Activated T-helper 1 cell treated with anti-CD3 and anti-CD28 coated beads, Interleukin-12 subunit alpha, Interleukin-12 subunit beta, Interleukin-2, Interleukin-4 antibody, amounts not matched to agents 30 ng/mL and 10 ng/mL and 1 ng/mL, durations not matched to agents 14 hours and 24 hours and 36 hours (primary cell): ENCODE results near the gene UQCRHL. TPM values are rescaled to one million over a fixed set of nuclear protein-coding genes. Genes with fewer than 3 reads are reported as not detected.
"Not testable (repeated sequence)": the region's sequence is repeated elsewhere in the genome, so short reads cannot be mapped to it uniquely, and the experiment has no call there.

Source experiments
- DNase-seq: peaks from one replicate; pipeline ENCODE4 v3.0.0; 2021; ENCODE audit warnings: low spot score
- H3K27ac Mint-ChIP-seq: one replicate; pipeline ENCODE4 v1.8.0; 2021; ENCODE audit warnings: mild to moderate bottlenecking, mixed read lengths
- H3K27me3 Mint-ChIP-seq: one replicate; pipeline ENCODE4 v1.8.0; 2022; ENCODE audit warnings: mild to moderate bottlenecking, moderate library complexity, mixed read lengths; ENCODE audit not compliant: insufficient read depth
- H3K36me3 Mint-ChIP-seq: one replicate; pipeline ENCODE4 v1.8.0; 2021; ENCODE audit warnings: low read depth, mixed read lengths
- H3K4me1 Mint-ChIP-seq: one replicate; pipeline ENCODE4 v1.8.0; 2021; ENCODE audit warnings: low read depth, mixed read lengths
- H3K4me3 Mint-ChIP-seq: one replicate; pipeline ENCODE4 v1.8.0; 2021; ENCODE audit warnings: mild to moderate bottlenecking, moderate library complexity, mixed read lengths
- H3K9me3 Mint-ChIP-seq: one replicate; pipeline ENCODE4 v1.8.0; 2021; ENCODE audit warnings: mixed read lengths
- intact Hi-C: fragments of 100-400 bp; cut with micrococcal nuclease; formaldehyde crosslinking; loops from one replicate; pipeline ENCODE4 v1.15.1; 2024
- total RNA-seq: library from RNA; stranded (reverse); gene quantifications from 2 replicates; pipeline ENCODE4 v1.2.3, GENCODE V29; 2022

The UQCRHL gene
- total RNA-seq = 1.3 and 1.5 TPM in 2 replicates

GRCh38 chr1:15807549-15807948 is at the start of gene UQCRHL:
TSS of gene UQCRHL (minus strand) at chr1:15807649. CDS start at chr1:15807649, 0 bp downstream.
- not testable (repeated sequence) for H3K36me3 Mint-ChIP-seq

GRCh38 chr1:15856888-15857287 is 49.4 kb upstream of the UQCRHL start:
- Mint-ChIP-seq H3K4me3 (no peak overlapping the region), H3K4me1 (peaks cover 17% of the 10 kb centered on the region)
- intact Hi-C loops = no loop called here

More at GRCh38 chr1:15807549-15807948, at the start of gene UQCRHL:
- intact Hi-C loops, DNase-seq, H3K4me3 Mint-ChIP-seq, H3K9me3 Mint-ChIP-seq, H3K4me1 Mint-ChIP-seq, H3K27ac Mint-ChIP-seq: not testable (repeated sequence)
- peaks cover 11% of the 10 kb centered on the region for H3K27me3 Mint-ChIP-seq

GRCh38 chr1:15852828-15853302 is 45.4 kb upstream of the UQCRHL start:
- Mint-ChIP-seq H3K4me1 (peaks cover 38% of the 10 kb centered on the region), H3K36me3 (peaks cover 11% of the 10 kb centered on the region), H3K4me3 (no peak overlapping the region), H3K27me3 (no peaks in the 10 kb centered on the region), H3K9me3 (no peaks in the 10 kb centered on the region), H3K27ac (no peak overlapping the region)
- DNase-seq = no peak
- intact Hi-C loops = no loop called here

More at GRCh38 chr1:15856888-15857287, 49.4 kb upstream of the UQCRHL start:
- H3K36me3 Mint-ChIP-seq = peaks cover 2% of the 10 kb centered on the region
- no peaks in the 10 kb centered on the region for H3K9me3 Mint-ChIP-seq
- DNase-seq = no peak
- H3K27ac Mint-ChIP-seq = no peak overlapping the region
- H3K27me3 Mint-ChIP-seq = no peaks in the 10 kb centered on the region

GRCh38 chr1:15852036-15852827 is 44.8 kb upstream of the UQCRHL start:
- DNase-seq = no peak
- no peak overlapping the region for H3K4me3 Mint-ChIP-seq
- H3K9me3 Mint-ChIP-seq = no peaks in the 10 kb centered on the region
- peaks cover 11% of the 10 kb centered on the region for H3K36me3 Mint-ChIP-seq
- intact Hi-C loops = no loop called here
- no peak overlapping the region for H3K27ac Mint-ChIP-seq
- H3K4me1 Mint-ChIP-seq = peaks cover 38% of the 10 kb centered on the region
- no peaks in the 10 kb centered on the region for H3K27me3 Mint-ChIP-seq

GRCh38 chr1:15851210-15852035 is 44.0 kb upstream of the UQCRHL start:
- Mint-ChIP-seq H3K9me3 (no peaks in the 10 kb centered on the region), H3K4me1 (peaks cover 38% of the 10 kb centered on the region), H3K4me3 (no peak overlapping the region), H3K27ac (no peak overlapping the region), H3K36me3 (peaks cover 11% of the 10 kb centered on the region), H3K27me3 (no peaks in the 10 kb centered on the region)
- DNase-seq = no peak
- intact Hi-C loops = no loop called here

GRCh38 chr1:15850471-15851001 is 43.1 kb upstream of the UQCRHL start:
- H3K4me3 Mint-ChIP-seq = peak overlapping the region; percentile 94
- no peak for DNase-seq
- intact Hi-C loops = no loop called here
- H3K4me1 Mint-ChIP-seq = peaks cover 38% of the 10 kb centered on the region
- peaks cover 11% of the 10 kb centered on the region for H3K36me3 Mint-ChIP-seq
- H3K27me3 Mint-ChIP-seq = no peaks in the 10 kb centered on the region
- H3K9me3 Mint-ChIP-seq = no peaks in the 10 kb centered on the region
- no peak overlapping the region for H3K27ac Mint-ChIP-seq

GRCh38 chr1:15849775-15850324 is 42.4 kb upstream of the UQCRHL start:
- peak overlapping the region; percentile 94 for H3K4me3 Mint-ChIP-seq
- peaks cover 11% of the 10 kb centered on the region for H3K36me3 Mint-ChIP-seq
- DNase-seq = peak; percentile 16
- H3K27ac Mint-ChIP-seq = peak overlapping the region; percentile 87
- H3K27me3 Mint-ChIP-seq = no peaks in the 10 kb centered on the region
- peaks cover 45% of the 10 kb centered on the region for H3K4me1 Mint-ChIP-seq
- no peaks in the 10 kb centered on the region for H3K9me3 Mint-ChIP-seq
- intact Hi-C loops = loop anchor here (5.0 to 10.0 kb wide), 2 partner anchors 233 to 435 kb away; partner anchors contain the start of gene DDI2

- no peaks in the 10 kb centered on the region for H3K9me3 Mint-ChIP-seq
- peak overlapping the region; percentile 89 for H3K27ac Mint-ChIP-seq
- H3K36me3 Mint-ChIP-seq = peaks cover 11% of the 10 kb centered on the region
- no peaks in the 10 kb centered on the region for H3K27me3 Mint-ChIP-seq
- peak overlapping the region; percentile 94 for H3K4me3 Mint-ChIP-seq
- peak; percentile 39 for DNase-seq
- peaks cover 46% of the 10 kb centered on the region for H3K4me1 Mint-ChIP-seq
- intact Hi-C loops = loop anchor here (5.0 to 10.0 kb wide), 2 partner anchors 232 to 434 kb away; partner anchors contain the start of gene DDI2
These were observed 41.7 kb upstream of the UQCRHL start for GRCh38 chr1:15848929-15849774.

- intact Hi-C loops = loop anchor here (5.0 to 10.0 kb wide), 2 partner anchors 231 to 434 kb away; partner anchors contain the start of gene DDI2
- Mint-ChIP-seq H3K36me3 (peaks cover 11% of the 10 kb centered on the region), H3K4me1 (peaks cover 46% of the 10 kb centered on the region), H3K4me3 (peak overlapping the region; percentile 94), H3K9me3 (no peaks in the 10 kb centered on the region), H3K27ac (peak overlapping the region; percentile 89), H3K27me3 (no peaks in the 10 kb centered on the region)
- DNase-seq = peak; percentile 43
These were observed 40.9 kb upstream of the UQCRHL start for GRCh38 chr1:15848143-15848928.

- Mint-ChIP-seq H3K27me3 (no peaks in the 10 kb centered on the region), H3K4me3 (peak overlapping the region; percentile 75), H3K4me1 (peaks cover 46% of the 10 kb centered on the region), H3K27ac (peak overlapping the region; percentile 75), H3K36me3 (peaks cover 11% of the 10 kb centered on the region), H3K9me3 (no peaks in the 10 kb centered on the region)
- DNase-seq = no peak
- intact Hi-C loops = loop anchor here (1.0 to 10.0 kb wide), 7 partner anchors 13 to 433 kb away; partner anchors contain the start of genes DDI2 and ZBTB17
These were observed 40.4 kb upstream of the UQCRHL start for GRCh38 chr1:15847893-15848142.

- Mint-ChIP-seq H3K9me3 (no peaks in the 10 kb centered on the region), H3K4me3 (peak within 1 kb of the TSS; percentile 94), H3K4me1 (peaks cover 41% of the 10 kb centered on the region), H3K27me3 (no peaks in the 10 kb centered on the region), H3K36me3 (peaks cover 11% of the 10 kb centered on the region), H3K27ac (peak within 1 kb of the TSS; percentile 95)
- intact Hi-C loops = loop anchor here (1.0 to 10.0 kb wide), 7 partner anchors 12 to 432 kb away; partner anchors contain the start of genes DDI2 and ZBTB17
- DNase-seq = peak; percentile 98
These were observed 39.8 kb upstream of the UQCRHL start, which contains the start of gene SPEN for GRCh38 chr1:15847100-15847892. TSS of gene SPEN (plus strand) at chr1:15847707. CDS start at chr1:15848068, 361 bp downstream.
